ENCODE data around the gene KCNE3.

- no peak for TF ChIP-seq CTCF (conservative IDR thresholded peaks at IDR 0.05; ENCODE audit: low read length)
- TF ChIP-seq EZH2phosphoT487 (IDR thresholded peaks at IDR 0.05; ENCODE audit: borderline replicate concordance): no peak
These were observed 24.7 kb downstream of the KCNE3 start for GRCh38 chr11:74442636-74443035.
